SIG-M5 treated with dmso at 0.1 percent for 504 hours (cell line): Measurements from ENCODE around the gene MRPS9.
A peak's percentile ranks its signal among the peaks of the same experiment; 100 is the strongest.

Experiments
- DNase-seq: peaks from one replicate; lab custom pipeline; 2025; ENCODE audit not compliant: unreplicated experiment; lab: John Stamatoyannopoulos, UW

Gene MRPS9

DNA sequence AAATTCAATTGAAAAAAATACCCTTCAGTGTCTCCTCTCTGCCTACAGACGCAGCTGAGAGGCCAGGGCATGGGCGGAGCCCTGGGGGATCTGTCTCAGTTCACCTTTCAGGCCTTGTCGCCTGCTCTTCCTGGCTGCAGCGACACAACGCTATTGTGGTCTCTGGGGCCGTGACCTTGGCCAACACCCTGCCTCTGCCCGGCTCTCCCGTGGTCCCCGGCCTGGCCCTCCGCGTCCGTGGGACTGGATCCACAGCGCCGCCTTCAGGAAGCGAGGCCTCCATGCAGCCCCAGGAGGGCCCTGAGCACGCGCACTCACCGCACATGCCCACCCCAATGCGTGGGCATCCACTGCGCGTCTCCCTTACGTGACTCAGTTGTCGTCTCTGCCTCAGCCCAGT is 81.1 kb downstream of the MRPS9 start:
- DNase-seq: no peak

GRCh38 chr2:105121434-105121833 is 83.6 kb downstream of the MRPS9 start:
- no peak for DNase-seq

DNA sequence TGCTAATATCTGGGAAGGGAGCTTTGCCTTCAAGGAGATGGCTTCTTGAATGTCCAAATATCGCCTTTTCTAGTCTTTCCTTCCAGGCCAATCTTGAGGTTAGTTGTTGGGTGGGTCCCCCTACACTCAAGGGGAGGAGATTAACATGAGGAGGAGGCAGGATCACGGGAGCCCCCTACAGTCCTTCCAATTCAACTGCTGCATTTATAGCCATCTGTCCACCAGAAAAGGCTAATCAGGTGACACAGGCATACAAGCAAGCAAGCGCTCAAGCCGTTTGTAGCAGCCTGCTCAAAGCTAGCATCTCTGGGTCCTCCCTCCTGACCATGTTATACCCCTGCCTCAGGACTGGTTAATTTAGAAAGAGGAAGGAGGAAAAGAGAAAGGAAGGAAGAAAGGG is 87.6 kb downstream of the MRPS9 start:
- DNase-seq: no peak

- DNase-seq: no peak
These were observed 88.1 kb downstream of the MRPS9 start for GRCh38 chr2:105125920-105126319.

DNA sequence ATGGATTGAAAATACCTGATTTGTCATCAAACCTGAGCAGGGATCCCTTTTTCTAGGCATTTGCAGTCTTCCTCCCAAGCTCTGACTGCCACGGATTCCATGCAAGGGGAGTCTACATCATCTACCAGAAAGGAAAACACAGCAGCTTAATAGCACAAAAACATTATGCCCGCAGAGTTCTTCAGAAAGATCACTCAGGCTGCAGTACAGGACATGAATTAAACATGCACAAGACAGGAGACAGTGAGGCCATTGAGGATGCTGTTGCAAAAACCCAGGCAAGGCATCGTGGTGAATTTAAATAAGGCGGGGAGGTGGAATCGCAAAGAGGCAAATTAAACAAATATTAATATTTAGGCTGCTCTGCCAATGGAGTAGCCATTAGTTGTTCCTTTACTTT is 88.5 kb downstream of the MRPS9 start:
- DNase-seq: no peak

DNA sequence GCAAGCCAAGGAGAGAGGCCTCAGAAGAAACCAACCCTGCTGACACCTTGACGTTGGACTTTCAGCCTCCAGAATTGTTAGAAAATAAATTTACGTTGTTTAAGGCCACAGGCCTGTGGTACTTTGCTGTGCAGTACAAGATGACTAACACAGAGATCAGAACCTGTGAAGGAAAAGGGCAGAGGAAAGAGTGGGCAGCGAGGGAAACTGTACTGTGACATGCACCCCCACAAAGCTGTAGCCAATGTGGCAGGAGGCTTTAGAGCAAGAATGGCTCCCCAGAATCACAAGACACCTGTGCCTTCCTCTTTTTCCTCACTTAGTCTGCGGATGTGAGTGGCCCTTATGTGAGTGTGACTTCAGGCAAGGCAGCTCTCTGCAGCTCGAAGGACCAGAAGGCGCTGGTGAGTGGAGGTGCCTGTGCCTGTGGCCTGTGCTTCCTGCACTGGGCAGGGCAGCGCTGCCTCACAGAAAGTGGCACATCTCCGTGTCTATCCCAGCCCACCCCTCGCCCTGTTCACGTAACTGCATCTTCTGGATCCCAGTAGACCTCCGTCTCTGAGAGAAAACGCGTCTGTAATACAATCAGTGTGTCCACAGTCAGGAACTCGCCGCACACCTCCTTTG is 89.5 kb downstream of the MRPS9 start:
- no peak for DNase-seq

- DNase-seq: peak; percentile 80
These were observed 91.9 kb downstream of the MRPS9 start for GRCh38 chr2:105129722-105130232.

- DNase-seq: no peak
These were observed 92.7 kb downstream of the MRPS9 start for GRCh38 chr2:105130546-105130945.

- no peak for DNase-seq
These were observed 96.2 kb downstream of the MRPS9 start for GRCh38 chr2:105134081-105134480.

GRCh38 chr2:105135436-105135835 is 97.6 kb downstream of the MRPS9 start:
- no peak for DNase-seq

DNA sequence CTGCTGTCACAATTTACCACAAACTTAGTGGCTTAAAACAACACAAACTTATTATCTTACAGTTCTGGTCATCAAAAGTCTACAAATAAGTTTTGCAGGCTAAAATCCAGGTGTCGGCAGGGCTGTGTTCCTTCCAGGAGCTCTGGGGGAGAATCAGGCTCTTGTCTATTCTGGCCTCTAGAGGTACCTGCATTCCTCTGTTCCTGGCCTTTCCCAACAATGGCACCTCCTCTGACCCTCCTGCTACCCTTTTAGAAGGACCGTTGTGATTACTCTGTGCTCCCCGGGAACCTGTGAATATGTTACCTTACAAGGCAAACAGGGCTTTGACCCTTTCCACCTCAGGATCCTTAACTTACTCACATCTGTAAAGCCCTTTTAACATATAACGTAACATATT is 98.5 kb downstream of the MRPS9 start:
- no peak for DNase-seq

- no peak for DNase-seq
These were observed 100.8 kb downstream of the MRPS9 start for GRCh38 chr2:105138643-105139042.

DNA sequence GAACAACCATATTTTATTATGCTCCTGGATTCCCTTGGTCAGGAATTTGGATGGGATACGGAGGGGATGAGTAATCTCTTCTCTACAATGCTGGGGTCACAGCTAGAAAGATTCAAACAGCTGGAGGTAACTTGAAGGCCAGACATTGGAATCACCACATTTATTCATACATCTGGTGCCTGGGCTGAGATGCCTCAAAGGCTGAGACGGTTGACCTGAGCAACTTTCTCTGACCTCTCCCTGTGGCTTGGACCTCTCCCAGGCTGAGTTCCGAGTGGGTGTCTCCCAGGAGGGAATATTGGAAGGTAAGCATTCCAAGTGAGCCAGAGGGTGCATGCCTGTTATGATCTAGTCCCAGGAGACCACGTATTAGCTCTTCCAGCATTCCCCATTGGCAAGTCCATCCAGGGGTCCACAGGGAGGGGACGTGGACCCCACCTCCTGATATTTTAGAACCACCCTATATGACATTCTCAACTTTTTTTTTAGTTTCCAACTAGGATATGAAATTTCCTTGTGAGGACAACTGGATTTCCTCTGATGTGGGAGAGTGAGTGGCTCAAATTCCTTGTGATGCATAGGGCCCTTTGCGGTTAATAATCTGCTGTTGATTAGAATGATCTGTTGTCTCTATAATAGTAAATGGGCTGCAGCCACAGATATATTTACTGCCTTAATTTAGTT is 101.8 kb downstream of the MRPS9 start:
- no peak for DNase-seq

GRCh38 chr2:105140240-105140568 is 102.3 kb downstream of the MRPS9 start:
- DNase-seq: no peak

DNA sequence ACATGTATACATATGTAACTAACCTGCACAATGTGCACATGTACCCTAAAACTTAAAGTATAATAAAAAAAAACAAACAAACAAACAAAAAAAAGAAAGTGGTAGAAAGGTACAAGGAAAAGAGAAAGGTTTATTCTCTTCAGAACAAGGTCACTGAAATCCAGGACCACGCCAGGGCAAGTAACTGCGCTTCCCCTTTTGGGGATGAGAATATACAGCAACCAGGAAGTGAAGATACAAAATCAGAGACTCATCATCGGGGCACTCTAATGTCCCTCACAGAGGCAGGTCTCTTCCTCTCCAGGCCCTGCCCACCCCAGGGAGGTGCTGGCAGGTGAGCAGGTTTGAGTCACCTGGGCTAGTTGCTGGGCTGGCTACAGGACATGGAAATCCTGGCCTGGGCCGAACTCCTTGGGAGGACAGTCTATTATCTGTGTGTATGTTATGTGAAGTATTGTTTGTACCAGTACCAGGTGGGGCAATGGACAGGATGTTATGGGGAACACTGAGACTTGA is 103.3 kb downstream of the MRPS9 start:
- DNase-seq: peak; percentile 44

DNA sequence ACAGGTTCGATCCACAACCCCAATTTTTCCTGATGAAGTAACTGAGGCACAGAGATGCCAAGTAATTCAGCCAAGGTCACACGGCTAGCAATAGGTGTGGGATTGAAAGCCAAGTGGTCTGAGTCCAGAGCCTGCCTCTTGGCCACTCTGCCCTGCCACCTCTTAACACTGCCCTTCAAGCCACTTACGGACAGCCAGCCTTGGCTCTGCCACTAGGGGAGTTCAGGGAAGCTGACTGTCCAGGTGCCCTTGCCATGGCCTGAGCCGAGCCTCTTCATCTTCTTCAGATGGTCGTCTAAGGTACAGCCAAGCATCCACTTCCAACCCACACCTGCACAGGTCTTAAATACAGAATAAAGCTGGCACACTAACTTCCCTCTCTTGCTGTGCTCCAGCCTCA is 104.4 kb downstream of the MRPS9 start:
- DNase-seq: no peak

DNA sequence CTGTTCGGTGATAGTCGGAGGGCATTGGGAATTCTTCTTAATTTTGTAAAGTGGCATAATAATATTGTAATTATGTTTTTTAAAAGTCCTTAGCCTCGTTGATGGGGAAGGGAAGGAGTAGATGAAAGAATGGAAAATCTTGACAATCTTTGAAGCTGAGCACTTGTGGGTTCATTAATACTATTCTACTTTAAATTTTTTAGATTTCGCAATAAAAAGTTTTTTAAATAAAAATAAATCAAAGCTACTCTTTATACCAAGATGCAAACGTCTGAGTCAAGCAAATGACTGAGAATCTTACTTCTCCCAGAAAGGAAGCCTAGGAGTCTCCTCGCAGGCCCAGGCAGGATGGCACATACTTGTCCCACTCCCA is 105.2 kb downstream of the MRPS9 start:
- no peak for DNase-seq

DNA sequence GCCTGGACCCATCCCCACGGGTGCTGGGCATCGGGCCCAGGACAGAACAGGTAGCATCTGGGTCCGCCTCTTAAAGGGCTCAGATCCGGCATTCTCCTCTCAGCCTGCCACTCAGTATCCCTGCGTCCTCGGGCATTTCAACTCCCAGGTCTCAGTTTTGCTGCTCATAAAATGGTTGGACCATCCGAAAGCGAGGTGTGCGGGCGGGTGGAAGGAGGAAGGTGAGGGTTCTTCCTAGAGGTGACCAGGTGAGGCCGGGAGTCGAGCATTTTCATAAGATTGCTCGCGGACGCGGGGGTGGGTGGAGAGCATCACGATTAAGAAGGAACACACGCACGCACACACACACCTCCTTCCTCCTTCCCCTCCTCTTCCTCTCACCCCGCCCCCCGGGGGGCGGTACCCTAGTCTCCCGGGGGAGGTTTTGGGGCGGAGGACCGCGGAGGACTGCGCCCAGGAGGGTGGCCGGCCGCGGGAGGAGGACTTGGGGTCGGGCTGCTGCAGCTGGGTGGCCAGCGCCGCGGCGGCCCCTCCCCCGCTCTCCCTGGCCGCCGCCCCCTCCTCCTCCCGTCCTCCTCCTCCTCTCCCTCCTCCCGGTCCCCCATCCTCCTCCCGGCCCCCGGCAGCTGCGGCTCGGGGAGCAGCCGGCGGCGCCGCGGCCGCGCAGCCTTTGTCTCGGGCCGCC is 105.7 kb downstream of the MRPS9 start:
- no peak for DNase-seq

- DNase-seq: no peak
These were observed 106.5 kb downstream of the MRPS9 start for GRCh38 chr2:105144152-105144940.

DNA sequence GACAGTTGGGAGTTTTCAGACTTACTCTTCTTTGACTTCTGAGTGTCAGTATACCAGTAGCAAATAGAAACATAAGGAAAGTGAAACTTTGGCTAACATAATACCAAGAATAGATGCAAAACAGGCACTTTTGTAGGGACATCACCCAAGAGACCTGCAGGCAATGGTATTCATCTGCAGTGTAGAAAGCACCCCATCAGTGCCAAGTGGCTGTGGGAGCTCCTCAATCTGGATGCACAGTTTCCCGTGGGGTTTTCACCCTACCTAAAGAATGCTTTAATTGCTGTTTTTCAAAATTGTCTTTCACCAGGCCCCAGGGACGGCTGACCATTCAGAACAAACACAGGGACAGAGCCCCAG is 107.1 kb downstream of the MRPS9 start:
- DNase-seq: no peak

DNA sequence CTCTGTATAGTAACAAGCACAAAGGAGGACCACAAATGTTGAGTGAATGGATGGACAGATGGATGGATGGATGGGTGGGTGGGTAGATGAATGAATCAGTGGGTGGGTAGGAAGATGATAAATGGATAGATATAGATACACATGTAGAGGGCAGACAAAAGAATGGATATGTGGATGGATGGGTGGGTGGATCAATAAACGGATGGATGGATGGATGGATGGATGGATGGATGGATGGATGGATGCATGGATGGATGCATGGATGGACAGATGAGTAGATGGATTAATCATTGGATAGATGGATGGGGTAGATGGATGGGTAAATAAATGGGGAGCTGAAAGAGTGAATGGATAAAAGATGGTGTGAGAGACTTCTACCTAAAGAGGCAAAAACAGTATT is 111.4 kb downstream of the MRPS9 start:
- no peak for DNase-seq
